ES-I3 (cell line): ENCODE results near the gene MAPT.

ENCODE experiments used
- H3K36me3 ChIP-seq: 2 replicates; pipeline ENCODE4 v1.6.1; 2013; ENCODE audit warnings: mild to moderate bottlenecking, low read length, control low read depth, moderate library complexity; ENCODE audit not compliant: insufficient read depth
- H3K4me1 ChIP-seq: 2 replicates; pipeline ENCODE4 v1.6.1; 2013; ENCODE audit warnings: mild to moderate bottlenecking, control low read depth, low read length; ENCODE audit not compliant: insufficient read depth
- H3K9ac ChIP-seq: 2 replicates; pipeline ENCODE4 v1.6.1; 2013; ENCODE audit warnings: low read depth, mild to moderate bottlenecking, low read length, moderate library complexity
- H3K9me3 ChIP-seq: 2 replicates; pipeline ENCODE4 v1.6.1; 2013; ENCODE audit warnings: mild to moderate bottlenecking, low read length, moderate library complexity; ENCODE audit not compliant: control insufficient read depth, insufficient read depth

Gene MAPT

GRCh38 chr17:45977506-45977824, 83.1 kb downstream of the MAPT start:
- no peak overlapping the region for H3K9ac ChIP-seq
- no peaks in the 10 kb centered on the region for H3K36me3 ChIP-seq
- no peaks in the 10 kb centered on the region; the same call in 1 of the 2 replicates for H3K4me1 ChIP-seq

GRCh38 chr17:45977976-45978626, 83.7 kb downstream of the MAPT start:
- H3K4me1 ChIP-seq, result no peaks in the 10 kb centered on the region; the same call in 1 of the 2 replicates
- H3K9me3 ChIP-seq, result no peaks in the 10 kb centered on the region
- no peak overlapping the region for H3K9ac ChIP-seq
- no peaks in the 10 kb centered on the region for H3K36me3 ChIP-seq

More at GRCh38 chr17:45977506-45977824, 83.1 kb downstream of the MAPT start:
- H3K9me3 ChIP-seq, result no peaks in the 10 kb centered on the region

DNA sequence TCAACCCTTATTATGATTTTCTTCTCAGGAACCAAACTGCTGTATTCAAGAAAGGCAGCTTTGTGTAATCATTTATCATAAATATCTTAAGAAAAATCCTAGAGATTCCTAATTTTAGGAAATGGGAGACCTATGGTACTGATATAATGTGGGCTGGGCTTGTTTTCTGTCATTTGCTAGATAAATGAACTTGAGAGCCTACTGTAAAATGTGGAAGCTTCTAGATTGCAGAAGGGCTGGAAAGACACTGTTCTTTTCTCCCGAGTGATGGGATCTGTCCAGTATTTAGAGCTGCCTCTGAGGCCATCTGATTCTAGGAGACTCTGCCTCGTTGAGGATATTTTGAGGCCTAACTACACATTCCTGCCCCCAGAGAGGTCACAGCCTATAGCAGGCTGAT, 84.8 kb downstream of the MAPT start:
- Histone ChIP-seq H3K36me3 (no peaks in the 10 kb centered on the region), H3K4me1 (no peaks in the 10 kb centered on the region; the same call in 1 of the 2 replicates), H3K9me3 (no peaks in the 10 kb centered on the region), H3K9ac (no peak overlapping the region)

DNA sequence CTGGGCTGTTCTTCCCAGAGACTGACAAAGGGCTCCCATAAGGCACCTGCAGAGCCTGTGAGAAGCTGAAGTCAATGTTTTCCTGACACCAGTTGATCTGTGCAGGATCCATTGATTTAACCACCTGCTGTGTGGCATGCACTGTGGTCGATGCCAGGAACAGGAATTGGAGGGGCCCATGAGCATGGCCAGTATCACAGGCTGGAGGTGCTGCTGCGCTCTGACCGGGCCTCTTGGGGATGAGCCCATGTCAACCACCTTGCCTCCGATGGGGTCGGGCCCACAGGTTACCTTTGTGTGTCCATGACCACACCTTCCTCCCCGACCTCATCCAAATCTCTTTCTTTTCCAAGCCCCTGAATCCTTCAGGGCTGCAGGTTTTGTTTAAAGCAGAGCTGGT, 86.5 kb downstream of the MAPT start:
- Histone ChIP-seq H3K9me3 (no peaks in the 10 kb centered on the region), H3K9ac (no peak overlapping the region), H3K36me3 (no peaks in the 10 kb centered on the region), H3K4me1 (no peaks in the 10 kb centered on the region)

DNA sequence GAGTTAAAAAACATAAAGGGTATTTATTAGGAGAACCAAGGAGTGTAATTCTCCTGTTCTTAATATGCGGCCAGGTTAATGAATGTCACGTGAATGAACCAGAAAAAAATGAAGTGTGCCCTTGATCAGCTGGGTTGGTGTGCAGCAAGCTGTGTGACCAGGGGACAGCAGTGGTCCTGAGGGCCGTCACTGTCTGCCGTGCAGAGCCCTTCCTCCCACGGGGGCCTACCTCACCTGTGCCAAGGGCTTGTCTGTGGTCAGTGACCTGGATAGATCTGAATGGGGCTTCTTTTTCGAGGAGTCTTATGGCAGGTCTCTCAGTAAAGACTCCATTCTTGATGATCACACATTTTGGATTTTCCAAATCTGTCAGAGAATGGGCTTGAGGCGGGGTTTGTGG, 87.0 kb downstream of the MAPT start:
- Histone ChIP-seq H3K9me3 (no peaks in the 10 kb centered on the region), H3K36me3 (no peaks in the 10 kb centered on the region), H3K4me1 (no peaks in the 10 kb centered on the region), H3K9ac (no peak overlapping the region)

GRCh38 chr17:45982791-45983613, 88.6 kb downstream of the MAPT start:
- Histone ChIP-seq H3K9ac (no peak overlapping the region), H3K4me1 (no peaks in the 10 kb centered on the region), H3K36me3 (no peaks in the 10 kb centered on the region), H3K9me3 (no peaks in the 10 kb centered on the region)

- no peak overlapping the region for H3K9ac ChIP-seq
Measured at GRCh38 chr17:45983614-45984310, 89.4 kb downstream of the MAPT start.

DNA sequence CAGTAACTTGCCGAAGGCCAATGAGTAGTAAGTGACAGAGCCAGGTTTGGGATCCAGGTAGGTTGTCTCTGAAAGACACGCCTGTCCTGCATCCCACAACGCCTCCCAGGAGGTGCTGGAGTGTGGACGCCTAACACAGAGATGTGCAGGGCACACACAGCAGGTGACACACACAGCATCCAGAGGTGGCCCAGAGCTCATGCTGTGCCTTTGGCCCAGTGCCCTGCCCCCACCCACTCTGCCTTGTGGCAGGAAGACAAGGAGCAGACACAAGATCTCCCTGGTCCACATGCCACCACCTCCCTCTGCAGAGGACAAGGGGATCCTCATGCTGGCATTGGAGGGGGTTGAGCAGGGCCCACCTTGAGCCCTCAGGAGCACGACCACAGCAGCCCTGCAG, 90.0 kb downstream of the MAPT start:
- Histone ChIP-seq H3K9ac (no peak overlapping the region), H3K36me3 (no peaks in the 10 kb centered on the region), H3K9me3 (no peaks in the 10 kb centered on the region), H3K4me1 (no peaks in the 10 kb centered on the region)

More at GRCh38 chr17:45983614-45984310, 89.4 kb downstream of the MAPT start:
- H3K9me3 ChIP-seq, result no peaks in the 10 kb centered on the region
- H3K4me1 ChIP-seq, result no peaks in the 10 kb centered on the region
- no peaks in the 10 kb centered on the region for H3K36me3 ChIP-seq

DNA sequence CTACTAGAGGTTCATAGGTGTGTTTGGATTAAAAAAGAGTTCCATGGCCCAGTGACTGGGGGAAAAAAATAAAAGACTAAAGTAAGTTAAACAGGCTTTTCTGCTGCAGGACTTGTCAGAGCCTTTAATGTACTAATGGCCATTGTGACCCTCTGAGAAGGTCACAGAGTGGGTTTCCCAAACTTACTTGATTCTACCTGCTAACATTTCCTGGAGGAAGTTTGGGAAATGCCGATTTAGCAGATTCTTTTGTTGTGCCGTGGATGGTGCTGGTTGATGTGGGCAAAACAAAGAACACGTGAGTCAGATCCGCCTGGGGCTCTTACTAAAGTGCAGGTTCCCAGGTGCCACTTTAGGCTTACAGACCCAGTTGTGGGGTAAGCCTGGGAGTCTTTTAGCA, 91.1 kb downstream of the MAPT start:
- H3K9ac ChIP-seq, result no peak overlapping the region
- peaks cover 6% of the 10 kb centered on the region; the same call in 1 of the 2 replicates for H3K9me3 ChIP-seq
- no peaks in the 10 kb centered on the region for H3K36me3 ChIP-seq
- H3K4me1 ChIP-seq, result no peaks in the 10 kb centered on the region

DNA sequence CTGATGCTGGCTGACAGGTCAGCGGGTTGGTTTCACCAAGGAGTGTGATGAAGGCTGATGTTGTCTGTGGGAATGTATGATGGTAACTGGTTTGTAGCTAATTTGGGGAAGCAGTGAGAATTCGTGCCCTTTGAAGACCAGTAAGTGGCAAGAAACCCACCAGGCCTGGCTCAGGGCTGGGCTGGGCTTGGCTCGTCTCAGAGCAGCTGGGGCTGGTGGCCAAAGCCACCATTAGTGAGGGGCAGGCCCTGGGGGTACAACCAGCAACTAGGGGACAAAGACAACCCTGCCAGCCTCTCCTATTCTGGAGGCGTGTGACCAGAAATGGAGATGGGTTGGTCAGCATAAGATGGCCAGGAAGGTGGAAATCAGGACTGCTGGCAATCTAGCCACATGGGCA, 91.7 kb downstream of the MAPT start:
- H3K9ac ChIP-seq, result no peak overlapping the region
- H3K4me1 ChIP-seq, result no peaks in the 10 kb centered on the region
- peaks cover 6% of the 10 kb centered on the region; the same call in 1 of the 2 replicates for H3K9me3 ChIP-seq
- H3K36me3 ChIP-seq, result no peaks in the 10 kb centered on the region

GRCh38 chr17:45987706-45988105, 93.4 kb downstream of the MAPT start:
- peaks cover 6% of the 10 kb centered on the region; the same call in 1 of the 2 replicates for H3K9me3 ChIP-seq
- H3K4me1 ChIP-seq, result no peaks in the 10 kb centered on the region
- no peak overlapping the region for H3K9ac ChIP-seq
- no peaks in the 10 kb centered on the region for H3K36me3 ChIP-seq

DNA sequence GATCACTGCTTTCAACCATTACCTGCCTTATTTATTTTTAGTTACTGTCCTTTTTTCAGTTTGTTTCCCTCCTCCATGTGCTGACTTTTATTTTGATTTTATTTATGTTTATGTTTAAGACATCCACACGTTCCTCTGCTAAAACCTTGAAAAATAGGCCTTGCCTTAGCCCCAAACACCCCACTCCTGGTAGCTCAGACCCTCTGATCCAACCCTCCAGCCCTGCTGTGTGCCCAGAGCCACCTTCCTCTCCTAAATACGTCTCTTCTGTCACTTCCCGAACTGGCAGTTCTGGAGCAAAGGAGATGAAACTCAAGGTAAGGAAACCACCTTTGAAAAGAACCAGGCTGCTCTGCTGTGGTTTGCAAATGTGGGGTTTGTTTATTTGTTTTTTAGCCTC, 95.4 kb downstream of the MAPT start:
- no peak overlapping the region for H3K9ac ChIP-seq
- no peaks in the 10 kb centered on the region for H3K36me3 ChIP-seq
- no peaks in the 10 kb centered on the region; the same call in 1 of the 2 replicates for H3K4me1 ChIP-seq
- peaks cover 6% of the 10 kb centered on the region; the same call in 1 of the 2 replicates for H3K9me3 ChIP-seq

GRCh38 chr17:45990886-45991285, 96.5 kb downstream of the MAPT start:
- H3K4me1 ChIP-seq, result no peaks in the 10 kb centered on the region; the same call in 1 of the 2 replicates
- H3K9ac ChIP-seq, result no peak overlapping the region
- no peaks in the 10 kb centered on the region for H3K36me3 ChIP-seq
- H3K9me3 ChIP-seq, result peaks cover 6% of the 10 kb centered on the region; the same call in 1 of the 2 replicates

- Histone ChIP-seq H3K4me1 (no peaks in the 10 kb centered on the region; the same call in 1 of the 2 replicates), H3K36me3 (no peaks in the 10 kb centered on the region), H3K9me3 (peaks cover 6% of the 10 kb centered on the region; the same call in 1 of the 2 replicates), H3K9ac (no peak overlapping the region)
Measured at GRCh38 chr17:45991341-45991740, 97.0 kb downstream of the MAPT start.
